NCI-H774 (cell line): Measurements from ENCODE around the gene NDUFAF2.
"Not testable (repeated sequence)": the region's sequence is repeated elsewhere in the genome, so short reads cannot be mapped to it uniquely, and the experiment has no call there.

ENCODE experiments used
- DNase-seq: peaks from one replicate; lab custom pipeline; 2025; lab: John Stamatoyannopoulos, UW

Gene NDUFAF2

GRCh38 chr5:61178702-61179101 lies 233.7 kb downstream of the NDUFAF2 start:
- DNase-seq: no peak

- DNase-seq: no peak
Observed at GRCh38 chr5:61180886-61181285, 235.9 kb downstream of the NDUFAF2 start.

GRCh38 chr5:61182449-61182848 lies 237.4 kb downstream of the NDUFAF2 start:
- DNase-seq: no peak

- DNase-seq: no peak
Observed at GRCh38 chr5:61183538-61183937, 238.5 kb downstream of the NDUFAF2 start.

GRCh38 chr5:61184708-61185107 lies 239.7 kb downstream of the NDUFAF2 start:
- no peak for DNase-seq

- DNase-seq: no peak
Observed at GRCh38 chr5:61186634-61187033, 241.6 kb downstream of the NDUFAF2 start.

- DNase-seq: not testable (repeated sequence)
Observed at GRCh38 chr5:61187352-61187751, 242.3 kb downstream of the NDUFAF2 start.

GRCh38 chr5:61187826-61188225 lies 242.8 kb downstream of the NDUFAF2 start:
- not testable (repeated sequence) for DNase-seq

GRCh38 chr5:61198606-61199005 lies 253.6 kb downstream of the NDUFAF2 start:
- DNase-seq: no peak

- no peak for DNase-seq
Observed at GRCh38 chr5:61200582-61201155, 255.7 kb downstream of the NDUFAF2 start.

GRCh38 chr5:61202213-61202612 lies 257.2 kb downstream of the NDUFAF2 start:
- no peak for DNase-seq
